Nephron progenitor cell (in vitro differentiated cells): ENCODE measurements around the gene IL1RAPL2.

Experiments
- DNase-seq: peaks from one replicate; pipeline ENCODE4 v3.0.0; 2021
- H3K27ac Mint-ChIP-seq: 2 replicates; pipeline ENCODE4 v1.8.0; 2021; ENCODE audit warnings: mild to moderate bottlenecking, moderate library complexity, mixed read lengths
- H3K27me3 Mint-ChIP-seq: 2 replicates; pipeline ENCODE4 v1.8.0; 2021; ENCODE audit warnings: mild to moderate bottlenecking, low read depth, mixed read lengths; ENCODE audit not compliant: poor library complexity
- H3K36me3 Mint-ChIP-seq: 2 replicates; pipeline ENCODE4 v1.8.0; 2021; ENCODE audit warnings: low read depth, mixed read lengths
- H3K4me1 Mint-ChIP-seq: 2 replicates; pipeline ENCODE4 v1.8.0; 2021; ENCODE audit warnings: mixed read lengths
- H3K4me3 Mint-ChIP-seq: 2 replicates; pipeline ENCODE4 v1.8.0; 2021; ENCODE audit warnings: mild to moderate bottlenecking, moderate library complexity, mixed read lengths
- H3K9me3 Mint-ChIP-seq: 2 replicates; pipeline ENCODE4 v1.8.0; 2021; ENCODE audit warnings: mild to moderate bottlenecking, moderate library complexity, mixed read lengths
- TF ChIP-seq, protein P1 (sequence below): fragments of 200-600 bp; sonication (generic); IDR thresholded peaks from 2 replicates; pipeline ENCODE4 v1.5.0; 2021; ENCODE audit warnings: antibody characterized with exemption

IL1RAPL2 gene

DNA sequence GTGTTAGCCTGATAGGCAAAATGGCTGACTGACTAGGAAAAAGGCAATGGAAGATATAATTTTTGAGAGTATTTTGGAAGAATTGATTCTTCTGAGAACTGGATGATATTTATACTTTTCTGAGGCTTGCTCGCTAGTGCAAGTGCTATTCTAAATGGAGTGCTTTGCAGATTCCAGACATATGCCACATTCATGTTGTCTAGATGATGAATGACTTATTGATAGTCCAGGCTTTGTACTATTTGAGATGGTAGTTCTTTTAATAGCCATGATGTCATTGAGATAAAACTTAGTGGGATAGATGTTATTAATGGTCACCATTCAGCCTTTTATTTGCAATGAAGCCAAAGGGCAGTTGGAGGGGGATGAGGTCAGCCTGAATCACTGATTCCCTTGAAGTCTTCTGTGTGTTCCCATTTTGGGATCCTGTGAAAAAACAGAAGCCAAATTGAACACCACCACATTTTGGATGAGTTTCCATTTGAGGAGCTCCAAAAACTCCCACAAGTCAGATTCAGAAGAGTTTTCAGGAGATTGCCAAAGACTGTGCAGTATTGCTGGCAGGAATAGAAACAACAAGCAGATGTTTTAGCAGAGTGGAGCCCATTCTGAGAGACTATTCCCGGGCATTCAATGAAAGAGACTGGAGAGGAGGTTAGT, 184.1 kb downstream of the IL1RAPL2 start:
- TF ChIP-seq, protein P1, sequence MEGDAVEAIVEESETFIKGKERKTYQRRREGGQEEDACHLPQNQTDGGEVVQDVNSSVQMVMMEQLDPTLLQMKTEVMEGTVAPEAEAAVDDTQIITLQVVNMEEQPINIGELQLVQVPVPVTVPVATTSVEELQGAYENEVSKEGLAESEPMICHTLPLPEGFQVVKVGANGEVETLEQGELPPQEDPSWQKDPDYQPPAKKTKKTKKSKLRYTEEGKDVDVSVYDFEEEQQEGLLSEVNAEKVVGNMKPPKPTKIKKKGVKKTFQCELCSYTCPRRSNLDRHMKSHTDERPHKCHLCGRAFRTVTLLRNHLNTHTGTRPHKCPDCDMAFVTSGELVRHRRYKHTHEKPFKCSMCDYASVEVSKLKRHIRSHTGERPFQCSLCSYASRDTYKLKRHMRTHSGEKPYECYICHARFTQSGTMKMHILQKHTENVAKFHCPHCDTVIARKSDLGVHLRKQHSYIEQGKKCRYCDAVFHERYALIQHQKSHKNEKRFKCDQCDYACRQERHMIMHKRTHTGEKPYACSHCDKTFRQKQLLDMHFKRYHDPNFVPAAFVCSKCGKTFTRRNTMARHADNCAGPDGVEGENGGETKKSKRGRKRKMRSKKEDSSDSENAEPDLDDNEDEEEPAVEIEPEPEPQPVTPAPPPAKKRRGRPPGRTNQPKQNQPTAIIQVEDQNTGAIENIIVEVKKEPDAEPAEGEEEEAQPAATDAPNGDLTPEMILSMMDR = no peak
- Mint-ChIP-seq H3K9me3 (no peaks in the 10 kb centered on the region), H3K27me3 (no peaks in the 10 kb centered on the region), H3K36me3 (no peaks in the 10 kb centered on the region), H3K4me1 (no peaks in the 10 kb centered on the region), H3K27ac (no peak overlapping the region), H3K4me3 (no peak overlapping the region)
- DNase-seq = no peak

DNA sequence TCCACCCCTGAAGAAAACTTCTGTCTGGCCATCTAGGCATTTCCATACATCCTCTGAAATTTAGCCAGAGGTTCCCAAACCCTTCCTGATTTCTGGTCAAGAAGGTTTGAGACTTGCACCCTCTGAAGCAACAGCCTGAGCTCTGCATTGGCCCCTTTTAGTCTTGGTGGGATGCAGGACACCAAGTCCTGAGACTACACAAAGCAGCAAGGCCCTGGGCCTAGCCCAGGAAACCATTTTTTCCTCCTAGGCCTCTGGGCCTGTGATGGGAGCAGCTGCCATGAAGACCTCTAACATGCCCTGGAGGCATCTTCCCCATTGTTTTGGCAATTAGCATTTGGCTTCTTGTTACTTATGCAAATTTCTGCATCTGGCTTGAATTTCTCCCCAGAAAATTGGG, 196.6 kb downstream of the IL1RAPL2 start:
- TF ChIP-seq, protein P1 = no peak
- Mint-ChIP-seq H3K4me3 (no peak overlapping the region), H3K9me3 (peaks cover 55% of the 10 kb centered on the region), H3K27ac (no peak overlapping the region), H3K36me3 (no peaks in the 10 kb centered on the region), H3K4me1 (no peaks in the 10 kb centered on the region), H3K27me3 (peaks cover 3% of the 10 kb centered on the region)
- DNase-seq = no peak

DNA sequence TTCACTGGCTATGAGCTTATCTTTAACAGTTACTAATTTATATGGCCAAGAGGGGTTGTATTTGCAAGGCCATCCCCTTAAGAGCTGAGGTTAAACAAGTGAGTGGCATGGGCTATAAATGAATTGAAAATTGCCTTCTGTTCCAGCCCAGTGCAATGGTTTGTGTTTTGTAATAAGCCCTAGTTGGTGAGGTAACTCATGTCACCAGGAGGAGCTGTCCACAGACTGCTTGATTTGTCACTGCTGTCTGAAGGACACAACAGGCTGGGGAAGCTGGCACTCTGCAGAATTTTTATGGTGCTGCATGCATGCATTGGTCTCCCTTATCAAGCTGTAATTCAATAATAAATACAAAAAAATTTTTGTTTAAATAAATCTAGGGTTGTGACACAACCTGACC, 223.8 kb downstream of the IL1RAPL2 start:
- H3K4me1 Mint-ChIP-seq = no peaks in the 10 kb centered on the region
- no peak overlapping the region for H3K4me3 Mint-ChIP-seq
- no peak for DNase-seq
- no peaks in the 10 kb centered on the region for H3K27me3 Mint-ChIP-seq
- no peak overlapping the region for H3K27ac Mint-ChIP-seq
- TF ChIP-seq, protein P1 = no peak
- H3K9me3 Mint-ChIP-seq = no peaks in the 10 kb centered on the region
- H3K36me3 Mint-ChIP-seq = no peaks in the 10 kb centered on the region

DNA sequence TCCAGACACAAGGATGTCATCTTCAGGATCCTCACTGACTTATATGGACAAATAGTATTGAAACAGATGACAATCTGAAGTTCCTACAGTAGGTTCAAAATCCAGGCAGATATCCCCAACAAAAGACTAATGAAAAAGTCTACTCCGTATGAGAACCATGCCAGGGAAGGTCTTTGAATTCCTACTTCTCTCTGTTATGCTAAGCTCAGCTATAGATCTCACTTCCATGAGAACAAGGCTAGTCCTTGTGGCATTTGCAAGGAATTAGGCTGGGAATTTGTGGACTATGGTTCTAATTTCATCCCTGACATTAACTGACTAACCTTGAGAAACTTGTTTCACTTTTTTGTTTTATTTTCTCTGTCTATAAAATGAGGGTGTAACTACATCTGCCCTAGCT, 229.8 kb downstream of the IL1RAPL2 start:
- Mint-ChIP-seq H3K4me3 (no peak overlapping the region), H3K9me3 (peaks cover 7% of the 10 kb centered on the region), H3K27ac (no peak overlapping the region), H3K4me1 (no peaks in the 10 kb centered on the region), H3K27me3 (no peaks in the 10 kb centered on the region), H3K36me3 (no peaks in the 10 kb centered on the region)
- TF ChIP-seq, protein P1 = no peak
- no peak for DNase-seq

DNA sequence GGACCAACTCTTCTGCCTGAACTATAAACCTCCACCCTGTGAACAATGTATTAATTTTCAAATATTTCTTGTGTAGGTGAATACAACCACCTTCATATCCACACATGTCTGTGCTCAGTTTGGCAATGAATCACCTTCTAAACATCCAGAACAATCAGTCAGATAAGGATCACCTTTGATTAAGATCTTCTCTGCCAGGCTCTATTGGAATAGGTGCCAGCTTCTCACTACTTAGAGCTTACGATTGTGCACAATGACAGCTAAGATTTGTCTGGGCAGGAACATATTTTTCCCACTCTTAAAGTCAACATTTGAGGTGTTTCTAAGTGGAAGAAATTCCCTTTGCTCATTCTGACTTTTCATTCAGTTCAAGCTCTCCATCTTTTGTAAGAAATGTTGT, 237.2 kb downstream of the IL1RAPL2 start:
- Mint-ChIP-seq H3K36me3 (no peaks in the 10 kb centered on the region), H3K4me3 (no peak overlapping the region), H3K9me3 (peaks cover 16% of the 10 kb centered on the region), H3K4me1 (no peaks in the 10 kb centered on the region), H3K27ac (no peak overlapping the region), H3K27me3 (no peaks in the 10 kb centered on the region)
- TF ChIP-seq, protein P1 = no peak
- no peak for DNase-seq

DNA sequence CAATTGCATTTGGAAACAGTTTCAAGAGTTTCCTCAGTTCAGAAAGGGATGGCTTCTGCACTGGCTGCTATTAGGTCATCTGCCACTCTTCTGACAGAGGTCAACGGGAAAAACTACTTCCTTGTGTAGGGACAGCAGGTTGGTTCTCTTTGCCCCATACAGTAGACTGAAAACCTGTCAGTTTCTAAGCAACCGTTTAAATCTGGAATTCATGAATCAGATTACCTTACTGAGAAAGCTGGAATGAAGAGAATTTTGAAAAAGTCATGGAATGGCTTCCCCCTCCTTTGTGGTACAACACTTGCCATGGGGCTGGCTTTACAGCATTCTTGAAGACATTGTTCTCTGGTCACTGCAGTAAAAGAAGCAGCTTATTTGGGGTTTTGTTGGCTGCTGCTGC, 240.3 kb downstream of the IL1RAPL2 start:
- Mint-ChIP-seq H3K36me3 (no peaks in the 10 kb centered on the region), H3K27me3 (no peaks in the 10 kb centered on the region), H3K9me3 (peaks cover 23% of the 10 kb centered on the region), H3K4me3 (no peak overlapping the region), H3K4me1 (peaks cover 6% of the 10 kb centered on the region), H3K27ac (no peak overlapping the region)
- no peak for DNase-seq
- TF ChIP-seq, protein P1 = no peak
